ENCODE data around the gene LYZ.

LYZ gene

DNA sequence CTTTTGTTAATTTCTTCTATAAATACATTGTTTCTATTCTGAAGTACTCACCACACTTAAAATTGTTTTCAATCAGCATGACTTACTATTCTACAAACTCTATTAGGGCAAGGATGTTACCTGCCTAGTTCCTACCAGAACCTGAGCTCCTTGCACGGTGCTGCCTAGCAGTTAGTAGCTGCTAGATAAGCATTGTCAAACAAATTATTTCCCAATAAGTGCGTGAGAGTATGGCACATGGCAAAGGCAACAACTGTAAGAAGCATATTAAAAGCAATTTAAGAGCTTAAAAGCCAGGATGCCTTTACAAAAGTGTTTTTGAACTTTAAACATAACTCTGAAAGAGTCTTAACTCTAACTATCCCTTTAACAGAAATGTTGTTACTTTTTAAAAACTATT is 8.2 kb upstream of the LYZ start:
- no peak for DNase-seq

DNA sequence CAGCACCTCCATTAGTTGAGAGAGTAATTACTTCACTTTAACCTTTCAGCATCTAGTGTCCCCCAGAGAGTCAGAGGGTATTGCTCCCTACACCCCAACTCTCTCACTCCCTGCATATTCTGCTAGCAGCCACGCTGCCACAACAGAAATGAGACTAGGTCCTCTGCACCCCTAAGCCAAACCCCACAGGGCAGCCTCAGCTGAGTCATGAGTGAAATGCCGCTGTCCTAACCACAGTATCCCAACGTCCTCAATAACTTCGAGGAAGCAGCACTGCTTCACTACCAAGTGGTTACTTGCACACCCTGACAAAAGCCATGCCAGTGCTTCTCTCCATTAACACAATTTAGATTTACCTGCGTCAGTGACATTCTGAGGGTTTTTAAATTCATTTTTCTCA is 6.9 kb upstream of the LYZ start:
- DNase-seq, result no peak

DNA sequence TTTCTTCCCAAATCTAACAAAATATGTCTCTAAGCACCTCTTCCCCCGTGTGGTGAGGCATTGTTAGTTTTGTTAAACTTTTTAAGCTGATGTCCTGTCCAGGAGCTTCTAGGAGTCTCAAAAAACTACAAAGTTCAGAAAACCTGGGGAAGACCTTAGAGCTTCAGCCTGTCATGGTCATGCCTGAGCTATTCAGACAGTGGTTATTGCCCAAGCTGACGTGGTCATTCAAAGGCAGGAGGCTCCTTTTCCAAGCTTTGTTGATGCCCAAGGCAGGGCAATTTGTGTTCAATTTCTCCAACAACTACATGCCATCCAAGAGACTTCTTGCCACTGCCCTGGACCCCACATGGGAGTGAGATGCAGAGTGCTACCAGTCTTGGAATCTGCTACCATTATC is 5.8 kb upstream of the LYZ start:
- DNase-seq, result no peak

DNA sequence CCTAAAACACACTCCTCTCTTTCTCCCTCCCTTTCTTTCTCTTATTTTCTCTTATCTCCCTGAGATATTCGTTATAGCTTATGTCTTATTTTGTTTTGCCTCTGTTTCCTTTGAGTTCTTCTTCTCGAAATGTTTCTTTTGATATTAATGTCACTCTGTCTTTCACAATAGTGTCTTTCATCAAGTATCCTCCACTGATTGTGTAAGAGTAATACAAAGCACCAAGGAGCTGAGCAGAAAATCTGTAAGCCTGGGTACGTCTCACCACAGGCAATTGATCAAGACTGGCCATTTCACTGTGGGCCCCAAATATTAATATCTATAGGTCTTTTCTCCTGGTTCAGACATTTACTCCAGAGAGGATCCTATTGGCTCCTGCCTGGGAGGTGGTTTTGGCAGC is 4.8 kb upstream of the LYZ start:
- no peak for DNase-seq

DNA sequence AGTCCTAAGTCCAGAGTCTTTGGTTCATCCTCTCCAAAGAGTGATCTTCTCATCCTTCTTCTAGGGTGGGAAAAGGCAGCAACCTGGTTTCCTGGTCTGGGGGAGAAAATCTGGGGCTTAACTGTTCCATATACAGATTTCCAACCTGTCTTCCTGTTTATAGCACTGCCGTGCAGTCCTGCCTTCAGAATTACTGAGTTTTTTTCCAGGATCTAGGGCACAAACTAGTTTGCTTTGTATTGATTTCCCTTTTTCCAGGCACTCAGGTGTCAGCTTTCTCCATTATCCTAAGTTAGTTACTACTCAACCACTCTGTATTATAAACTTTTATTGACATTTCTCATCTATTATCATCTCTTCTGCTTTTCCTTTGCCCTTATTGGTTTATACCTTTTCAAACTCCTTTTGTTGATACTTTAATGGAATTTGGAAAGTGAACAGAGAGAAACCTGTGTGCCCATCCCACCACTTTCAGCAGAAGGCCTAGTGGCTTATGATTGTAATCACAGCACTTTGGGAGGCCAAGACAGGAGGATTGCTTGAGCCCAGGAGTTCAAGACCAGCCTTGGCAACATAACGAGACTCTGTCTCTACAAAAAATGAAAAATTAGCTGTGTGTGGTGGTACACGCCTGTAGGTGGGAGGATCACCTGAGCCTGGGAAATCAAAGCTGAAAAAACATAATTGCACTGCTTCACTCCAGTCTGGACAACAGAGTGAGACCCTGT is 4.1 kb upstream of the LYZ start:
- no peak for DNase-seq

DNA sequence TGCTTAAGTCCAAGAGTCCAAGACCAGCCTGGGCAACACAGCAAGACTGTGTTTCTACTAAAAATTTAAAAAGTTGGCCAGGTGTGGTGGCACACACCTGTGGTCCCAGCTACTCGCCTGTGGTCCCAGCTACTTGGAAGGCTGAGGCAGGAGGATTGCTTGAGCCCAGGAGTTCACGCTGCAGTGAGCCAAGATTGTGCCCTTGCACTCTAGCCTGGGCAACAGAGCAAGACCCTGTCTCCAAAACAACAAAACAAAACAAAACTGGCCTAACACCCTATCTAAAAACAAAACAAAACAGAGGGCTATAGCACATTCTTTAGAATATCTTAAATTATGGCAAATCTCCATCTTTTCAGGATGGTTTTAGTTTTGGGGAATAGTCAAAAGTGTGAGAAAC is 3.1 kb upstream of the LYZ start:
- DNase-seq, result no peak

DNA sequence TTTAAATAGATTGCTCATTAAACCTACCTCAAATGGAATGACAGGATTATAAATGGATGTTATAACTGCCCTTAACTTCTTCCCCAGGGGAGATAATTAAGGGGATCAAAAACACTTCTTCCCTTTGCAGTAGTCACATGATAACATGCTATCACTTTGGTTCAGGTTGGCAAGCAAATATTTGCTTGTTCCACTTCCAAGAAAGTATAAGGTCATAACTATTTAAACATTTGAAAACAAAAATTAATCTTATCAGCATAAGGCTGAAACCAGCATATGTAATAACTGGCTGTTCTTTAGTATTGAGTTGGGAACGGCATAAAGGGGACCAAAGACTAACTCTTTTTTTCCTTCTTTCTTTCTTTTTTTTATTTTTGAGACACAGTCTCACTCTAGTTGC is 2.4 kb upstream of the LYZ start:
- DNase-seq, result no peak

DNA sequence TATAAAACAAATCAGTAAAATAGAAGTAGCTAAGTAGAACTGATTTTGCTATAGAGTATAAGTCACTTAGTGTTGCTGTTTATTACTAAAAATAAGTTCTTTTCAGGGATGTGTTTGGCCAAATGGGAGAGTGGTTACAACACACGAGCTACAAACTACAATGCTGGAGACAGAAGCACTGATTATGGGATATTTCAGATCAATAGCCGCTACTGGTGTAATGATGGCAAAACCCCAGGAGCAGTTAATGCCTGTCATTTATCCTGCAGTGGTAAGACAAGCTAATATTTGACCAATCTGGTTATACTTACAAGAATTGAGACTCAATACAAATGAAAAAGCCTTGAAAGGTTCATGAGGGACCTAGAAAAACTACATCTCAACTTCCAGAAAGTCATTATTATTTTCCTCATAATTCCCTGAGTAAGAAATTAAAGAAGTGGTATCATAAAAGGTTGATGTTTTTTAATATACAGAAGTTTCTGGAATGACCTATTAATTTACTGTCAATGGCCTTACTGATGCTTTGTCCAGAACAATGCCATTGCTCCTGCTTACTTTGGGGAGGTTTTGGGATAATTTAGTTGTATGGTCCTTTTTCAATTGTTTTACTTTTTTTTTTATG is 1.9 kb downstream of the LYZ start:
- DNase-seq, result no peak

DNA sequence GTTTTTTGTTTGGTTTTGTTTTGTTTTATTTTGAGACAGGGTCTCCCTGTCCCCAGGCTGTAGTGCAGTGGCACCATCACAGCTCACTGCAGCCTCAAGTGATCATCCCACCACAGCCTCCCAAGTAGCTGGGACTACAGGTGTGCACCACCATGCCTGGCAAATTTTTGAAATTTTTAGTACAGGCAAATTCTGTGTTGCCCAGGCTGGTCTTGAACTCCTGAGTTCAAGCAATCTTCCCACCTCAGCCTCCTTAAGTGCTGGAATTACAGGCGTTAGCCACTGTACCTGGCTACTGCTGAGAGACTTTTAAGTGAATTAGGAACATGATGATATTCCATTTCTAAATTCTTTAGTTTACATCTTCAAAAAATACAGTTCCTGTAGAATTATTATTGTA is 2.6 kb downstream of the LYZ start:
- DNase-seq, result no peak

DNA sequence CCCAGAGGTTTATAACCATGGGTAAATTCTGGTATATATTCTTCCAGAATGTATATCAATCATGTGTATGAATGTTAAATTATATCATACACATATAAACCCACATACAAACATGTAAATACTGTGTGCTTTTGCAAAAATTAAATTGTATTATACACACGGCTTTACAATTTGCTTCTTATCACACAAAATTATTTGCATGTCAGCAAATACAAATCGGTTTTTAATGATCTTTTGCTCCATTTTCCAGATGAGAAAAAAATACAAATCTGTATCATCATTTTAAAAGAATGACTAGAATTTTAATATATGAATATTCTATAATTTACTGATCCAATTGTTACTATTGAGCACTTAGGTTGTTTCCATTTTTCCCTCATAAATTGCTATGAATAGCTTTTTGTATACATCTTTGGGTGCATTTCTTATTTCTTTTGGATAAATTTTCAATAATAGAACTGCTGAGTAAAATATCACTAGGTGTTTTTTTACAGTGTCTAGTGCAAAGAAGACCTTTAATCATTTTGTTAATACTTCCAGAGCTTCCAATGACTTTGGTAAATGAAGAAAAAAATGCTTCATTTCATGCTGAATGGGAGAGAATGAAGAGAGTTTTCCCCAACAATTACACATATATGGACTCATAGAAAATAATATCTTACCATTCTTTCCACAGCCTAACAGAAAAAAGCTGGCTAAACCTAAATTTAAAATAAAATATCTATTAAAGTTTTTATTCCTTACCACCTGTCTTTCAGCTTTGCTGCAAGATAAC is 3.5 kb downstream of the LYZ start:
- no peak for DNase-seq

DNA sequence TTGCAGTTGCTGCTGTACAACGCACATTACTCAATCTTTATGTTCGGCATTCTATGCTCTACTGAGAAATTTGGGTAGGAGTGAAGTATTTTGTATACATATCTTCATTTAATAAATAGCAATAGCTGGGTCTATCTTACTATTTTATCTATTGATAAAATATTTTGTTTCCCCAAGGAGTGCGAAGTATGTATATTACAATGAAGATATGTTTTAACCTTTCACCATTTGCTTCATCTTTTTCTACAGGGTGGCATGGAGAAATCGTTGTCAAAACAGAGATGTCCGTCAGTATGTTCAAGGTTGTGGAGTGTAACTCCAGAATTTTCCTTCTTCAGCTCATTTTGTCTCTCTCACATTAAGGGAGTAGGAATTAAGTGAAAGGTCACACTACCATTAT is 4.7 kb downstream of the LYZ start:
- no peak for DNase-seq

DNA sequence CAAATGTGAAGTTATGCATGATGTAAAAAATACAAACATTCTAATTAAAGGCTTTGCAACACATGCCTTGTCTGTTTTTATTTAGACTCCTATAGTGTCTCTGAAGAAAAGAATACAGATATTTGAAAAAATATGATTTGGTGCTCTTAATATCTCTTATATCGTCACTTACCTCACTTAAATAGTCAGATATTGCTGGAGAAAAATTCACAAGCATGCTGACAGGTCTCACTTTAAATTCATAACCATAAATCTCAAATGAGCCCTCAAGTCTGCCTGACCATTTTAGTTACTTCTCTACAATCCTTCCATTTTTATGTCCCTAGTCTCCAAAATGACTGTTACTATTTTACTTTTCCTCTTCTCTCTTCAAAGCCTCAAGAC is 6.0 kb downstream of the LYZ start:
- DNase-seq, result no peak

DNA sequence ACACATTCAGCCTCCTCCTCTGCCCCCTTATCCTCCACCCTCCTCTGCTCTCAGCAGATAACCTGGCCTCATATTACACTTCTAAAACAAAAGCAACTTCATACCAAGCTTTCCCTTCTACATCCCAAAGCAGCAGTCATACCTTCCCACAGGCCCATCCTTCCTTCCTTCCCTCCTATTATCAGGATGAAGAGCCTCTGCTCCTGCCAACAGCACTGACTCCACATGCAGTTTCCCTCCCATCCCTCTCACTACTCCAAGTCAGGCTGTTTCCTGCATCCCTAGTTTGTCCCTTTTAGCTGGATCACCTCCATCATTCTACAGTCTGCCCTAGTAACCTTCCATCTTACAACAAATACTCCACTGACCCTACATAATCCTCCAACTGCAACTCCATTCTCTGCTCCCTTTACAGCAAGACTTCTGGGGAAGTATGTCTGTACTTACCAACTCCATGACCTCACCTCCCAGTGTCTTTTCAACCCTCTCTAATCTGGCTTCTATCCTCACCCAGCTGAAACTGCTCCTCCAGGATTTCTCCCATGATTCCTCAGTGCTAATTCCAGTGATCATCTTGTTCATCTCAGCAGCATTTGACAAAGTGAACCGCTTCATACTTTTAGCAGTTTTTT is 6.5 kb downstream of the LYZ start:
- DNase-seq, result no peak

DNA sequence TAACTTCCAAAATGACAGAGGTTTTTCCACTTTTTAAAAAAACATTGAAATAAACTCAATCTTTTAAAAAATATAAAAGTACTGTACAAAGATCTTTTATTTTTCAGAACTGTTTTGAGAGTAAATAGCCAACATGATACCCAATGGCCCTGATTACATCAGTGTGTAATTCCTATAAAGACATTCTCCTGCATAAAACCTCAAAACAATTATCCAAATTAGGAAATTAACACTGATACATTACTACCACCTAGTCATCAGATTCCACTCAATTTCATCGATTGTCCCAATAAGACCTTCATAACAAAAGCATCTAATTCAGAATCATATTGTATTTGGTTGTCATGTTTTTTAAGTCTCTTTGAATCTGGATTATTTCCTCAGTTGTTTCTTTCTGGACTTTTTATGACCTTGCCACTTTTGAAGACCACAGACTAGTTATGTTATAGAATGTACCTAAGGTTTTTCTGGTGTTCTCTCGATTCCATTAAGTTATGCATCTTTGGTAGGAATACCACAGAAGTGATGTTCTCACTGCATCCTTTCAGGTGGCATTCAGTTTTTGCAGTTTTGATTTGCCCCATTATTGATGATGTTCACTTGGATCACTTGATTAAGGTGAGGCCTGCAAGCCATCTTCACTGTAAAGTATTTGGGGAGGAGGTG is 7.3 kb downstream of the LYZ start:
- no peak for DNase-seq

DNA sequence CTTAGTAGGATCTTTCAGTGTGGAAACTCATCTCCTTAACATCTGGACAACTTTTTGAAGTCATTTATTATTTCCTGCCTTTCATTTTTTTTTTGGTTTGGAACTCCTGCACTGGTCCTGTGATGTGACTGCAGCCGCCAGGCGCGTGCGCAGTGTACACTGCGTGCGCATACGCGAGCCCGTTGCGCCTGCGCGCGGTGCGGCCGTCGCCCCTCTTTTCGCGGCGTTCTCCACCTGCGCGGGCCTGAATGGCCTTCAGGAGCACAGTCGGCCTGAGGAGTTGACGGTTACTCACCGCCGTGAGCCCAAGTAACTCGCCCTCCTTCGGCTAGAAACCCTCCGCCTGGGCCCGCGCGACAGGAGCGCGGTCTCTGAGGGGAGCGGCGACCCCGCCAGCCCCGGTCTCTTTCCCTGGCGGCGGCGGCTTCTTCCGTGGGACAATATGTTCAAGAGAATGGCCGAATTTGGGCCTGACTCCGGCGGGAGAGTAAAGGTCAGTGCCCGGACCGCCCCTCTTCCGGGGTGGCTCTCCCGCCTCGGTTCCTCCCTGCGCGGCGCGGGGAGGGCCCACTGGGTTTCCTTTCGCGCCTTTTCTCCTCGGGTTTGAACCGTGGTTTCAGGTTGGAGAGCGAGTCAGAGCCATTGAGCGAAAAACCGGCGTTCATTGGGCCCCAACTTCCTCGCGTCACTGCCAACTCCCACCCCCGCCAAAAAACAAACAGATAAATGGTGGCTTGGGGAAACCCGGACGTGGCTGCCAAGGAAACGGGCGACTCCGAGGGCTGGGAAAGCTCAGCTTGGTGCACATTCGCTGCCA is 11.6 kb downstream of the LYZ start, which contains the start of gene YEATS4:
YEATS4 (plus strand) TSS at position 213 of the 817 bp plus-strand sequence; CDS start at position 443, 230 bp downstream.
- DNase-seq, result peak; percentile 76 to 81

DNA sequence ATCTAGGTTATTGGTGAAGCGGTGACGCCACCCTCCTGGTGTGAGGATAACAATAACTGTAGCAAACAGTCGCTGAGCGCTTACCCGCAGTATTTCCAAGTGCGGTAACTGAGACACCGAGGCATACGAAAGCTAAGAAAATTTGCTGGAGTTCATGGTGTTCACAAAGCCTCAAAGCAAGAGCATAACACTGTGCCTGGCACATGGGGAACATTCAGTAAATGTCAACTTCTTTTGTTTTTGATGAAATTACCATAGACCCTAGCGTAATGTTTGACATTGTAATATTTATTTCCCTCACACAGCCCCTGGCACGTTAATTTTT is 12.1 kb downstream of the LYZ start:
- no peak for DNase-seq

DNA sequence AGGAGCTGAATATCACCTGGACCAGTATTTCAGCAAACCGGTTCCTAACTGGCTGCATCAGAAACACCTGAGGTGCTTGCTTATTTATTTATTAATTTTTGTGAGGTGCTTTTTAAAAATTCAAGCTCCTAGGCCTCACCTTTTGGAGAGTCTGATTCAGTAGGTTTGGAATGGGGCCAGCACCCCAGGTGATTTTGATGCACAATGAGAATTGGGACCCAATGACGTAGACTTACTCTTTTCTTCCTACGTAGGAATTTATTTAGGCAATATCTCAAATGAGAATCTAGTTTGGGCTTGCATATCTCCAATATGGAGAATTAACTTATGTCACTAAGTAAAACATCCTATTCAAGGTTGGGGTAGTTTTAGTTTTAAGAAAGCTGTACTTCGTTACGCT is 18.6 kb downstream of the LYZ start:
- no peak for DNase-seq

DNA sequence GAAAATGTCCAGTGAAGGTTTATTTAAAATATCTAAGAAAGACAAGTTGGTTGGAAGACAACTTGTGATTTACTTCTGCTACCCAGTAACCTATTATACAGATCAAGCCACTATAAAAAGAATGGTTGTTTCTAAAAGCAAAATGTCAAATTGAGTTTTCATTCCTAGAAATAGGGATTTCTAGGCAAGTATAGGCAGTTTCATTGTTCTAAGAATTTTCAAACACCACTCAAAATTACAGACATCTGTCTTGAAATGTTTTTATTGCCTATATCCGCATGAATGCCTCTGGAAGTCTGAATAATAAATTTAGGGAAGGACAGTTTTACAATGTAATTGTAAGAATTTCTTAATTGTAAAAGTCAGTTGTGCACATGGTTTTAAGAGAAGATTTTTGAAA is 20.0 kb downstream of the LYZ start:
- no peak for DNase-seq

DNA sequence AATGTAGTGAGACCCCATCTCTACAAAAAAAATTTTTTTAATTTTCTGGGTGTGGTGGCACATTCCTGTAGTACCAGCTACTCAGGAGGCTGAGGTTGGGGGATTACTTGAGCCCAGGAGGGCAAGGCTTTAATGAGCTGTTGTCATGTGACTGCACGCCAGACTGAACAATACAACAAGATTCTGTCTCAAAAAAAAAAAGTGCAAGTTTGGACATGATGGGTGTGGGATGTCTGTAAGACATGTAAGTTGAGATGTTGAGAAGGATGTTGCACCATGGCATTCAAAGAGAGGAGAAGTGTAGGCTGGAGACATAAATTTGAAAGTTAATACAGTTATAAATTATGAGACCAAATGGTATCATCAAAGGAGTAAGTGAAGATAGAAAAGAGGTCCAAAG is 34.9 kb downstream of the LYZ start:
- DNase-seq, result no peak

DNA sequence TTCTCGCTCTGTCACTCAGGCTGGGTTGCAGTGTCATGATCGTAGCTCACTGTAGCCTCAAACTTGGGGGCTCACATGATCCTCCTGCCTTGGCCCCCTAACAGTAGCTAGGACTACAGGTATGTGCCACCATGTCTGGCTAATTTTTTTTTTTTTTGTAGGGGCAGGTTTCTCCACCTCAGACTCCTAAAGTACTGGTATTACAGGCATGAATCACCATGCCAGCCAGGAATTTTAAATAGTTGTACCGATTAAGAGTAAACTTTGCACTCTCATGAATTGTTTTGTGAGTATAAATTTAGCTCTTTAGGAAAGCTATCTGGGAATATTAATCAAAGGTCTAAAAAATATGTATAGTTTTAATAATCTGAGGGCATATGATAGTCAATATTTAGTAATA is 36.9 kb downstream of the LYZ start:
- no peak for DNase-seq

DNA sequence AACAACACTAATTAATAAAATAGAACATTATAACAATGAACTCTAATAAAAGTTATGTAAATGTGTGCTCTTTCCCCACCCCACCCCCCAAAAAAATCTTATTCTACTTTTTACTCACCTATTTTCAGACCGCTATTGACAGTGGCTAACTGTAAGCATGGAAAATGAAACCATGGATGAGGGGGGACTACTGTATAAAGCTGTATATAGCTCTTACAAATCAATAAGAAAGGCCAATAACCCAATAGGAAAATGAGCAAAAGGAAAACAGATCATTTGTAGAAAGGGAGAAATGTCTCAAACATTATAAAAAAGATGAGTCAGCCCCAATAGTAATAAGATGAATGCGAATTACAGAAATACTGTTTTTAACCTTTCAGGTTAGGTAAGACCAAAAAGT is 38.7 kb downstream of the LYZ start:
- no peak for DNase-seq

DNA sequence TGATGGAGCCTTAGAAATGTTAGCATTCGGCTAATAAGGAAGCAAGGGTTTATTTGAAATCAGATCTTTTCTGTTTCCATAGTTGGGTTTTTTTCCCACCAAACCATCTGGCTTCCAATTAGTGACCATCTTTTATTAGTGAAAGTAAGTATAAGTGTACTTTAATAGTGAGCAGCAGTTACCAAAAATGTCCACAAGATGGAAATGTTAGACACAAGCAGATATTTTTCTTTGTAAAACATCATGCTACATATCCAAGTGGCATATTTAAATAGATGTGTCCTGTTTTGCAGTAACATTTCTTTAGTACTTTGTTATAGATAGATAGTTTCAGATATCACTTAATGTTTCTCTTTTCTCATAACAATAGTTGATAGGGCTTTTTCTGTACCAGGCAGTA is 40.2 kb downstream of the LYZ start:
- DNase-seq, result no peak
